PC-9 (cell line): ENCODE measurements around the gene DRAM1.

Experiments
- EZH2 ChIP-seq: fragments of 200-600 bp; sonication (generic); IDR thresholded peaks from 2 replicates; pipeline ENCODE4 v1.8.0; 2017; ENCODE audit warnings: antibody characterized with exemption, low read depth
- TF ChIP-seq, protein P1 (sequence below): fragments of 200-600 bp; sonication (generic); conservative IDR thresholded peaks from 2 replicates; pipeline ENCODE4 v1.6.1; 2017; ENCODE audit warnings: mixed run types, antibody characterized with exemption, mild to moderate bottlenecking, moderate library complexity

DNA sequence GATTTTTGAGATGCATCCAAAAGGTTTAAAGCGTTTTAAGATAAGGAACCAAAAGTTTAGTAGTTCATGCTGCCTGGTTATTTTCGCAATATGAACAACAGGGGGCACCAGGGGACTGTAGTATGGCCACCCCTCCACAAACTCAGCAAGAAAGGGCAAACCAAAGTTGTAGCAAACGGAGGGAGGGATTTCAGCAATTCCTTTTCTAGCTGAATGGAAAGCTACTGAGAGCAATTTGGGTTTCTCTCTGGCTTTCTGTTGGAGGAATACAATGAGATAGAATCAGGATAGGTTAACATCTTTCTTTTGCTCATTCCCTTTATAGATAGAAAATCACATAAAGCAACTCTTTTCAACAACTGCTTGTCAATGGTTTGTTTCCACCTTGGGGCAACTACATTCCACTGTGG, 62.5 kb downstream of the DRAM1 start:
- TF ChIP-seq, protein P1, sequence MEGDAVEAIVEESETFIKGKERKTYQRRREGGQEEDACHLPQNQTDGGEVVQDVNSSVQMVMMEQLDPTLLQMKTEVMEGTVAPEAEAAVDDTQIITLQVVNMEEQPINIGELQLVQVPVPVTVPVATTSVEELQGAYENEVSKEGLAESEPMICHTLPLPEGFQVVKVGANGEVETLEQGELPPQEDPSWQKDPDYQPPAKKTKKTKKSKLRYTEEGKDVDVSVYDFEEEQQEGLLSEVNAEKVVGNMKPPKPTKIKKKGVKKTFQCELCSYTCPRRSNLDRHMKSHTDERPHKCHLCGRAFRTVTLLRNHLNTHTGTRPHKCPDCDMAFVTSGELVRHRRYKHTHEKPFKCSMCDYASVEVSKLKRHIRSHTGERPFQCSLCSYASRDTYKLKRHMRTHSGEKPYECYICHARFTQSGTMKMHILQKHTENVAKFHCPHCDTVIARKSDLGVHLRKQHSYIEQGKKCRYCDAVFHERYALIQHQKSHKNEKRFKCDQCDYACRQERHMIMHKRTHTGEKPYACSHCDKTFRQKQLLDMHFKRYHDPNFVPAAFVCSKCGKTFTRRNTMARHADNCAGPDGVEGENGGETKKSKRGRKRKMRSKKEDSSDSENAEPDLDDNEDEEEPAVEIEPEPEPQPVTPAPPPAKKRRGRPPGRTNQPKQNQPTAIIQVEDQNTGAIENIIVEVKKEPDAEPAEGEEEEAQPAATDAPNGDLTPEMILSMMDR = peak; percentile 86
- no peak for TF ChIP-seq EZH2
